Activated CD4-positive, alpha-beta T cell treated with anti-CD3 and anti-CD28 coated beads, Interleukin-2, amount 50 U/mL, for 48 hours (primary cell): Measurements from ENCODE around the gene AP3S1.
"Not testable (repeated sequence)": the region's sequence is repeated elsewhere in the genome, so short reads cannot be mapped to it uniquely, and the experiment has no call there.

Experiments used
- DNase-seq, 2 experiments: peaks; one replicate each; pipeline ENCODE4 v3.0.0-alpha.2; 2020

AP3S1 gene

DNA sequence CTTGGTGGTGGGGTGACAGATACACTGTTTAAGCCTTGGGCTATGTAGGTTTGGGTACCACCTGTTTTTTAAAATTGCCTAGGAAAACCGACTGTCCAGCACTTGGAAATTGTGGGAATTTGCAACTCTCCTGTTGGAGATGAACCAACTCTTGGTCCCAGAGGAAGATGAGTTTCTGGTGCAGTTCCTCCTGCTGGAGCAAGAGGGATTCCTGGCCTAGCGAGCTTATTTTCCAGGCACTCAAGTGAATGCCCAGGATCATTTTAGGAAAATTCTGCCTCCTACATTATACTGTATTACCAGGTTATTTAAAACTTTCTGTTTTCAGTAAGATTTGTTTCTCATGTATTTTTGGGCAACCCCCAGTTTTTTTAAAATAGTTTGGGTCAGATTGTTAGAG, 33.7 kb downstream of the AP3S1 start:
- DNase-seq, result no peak

DNA sequence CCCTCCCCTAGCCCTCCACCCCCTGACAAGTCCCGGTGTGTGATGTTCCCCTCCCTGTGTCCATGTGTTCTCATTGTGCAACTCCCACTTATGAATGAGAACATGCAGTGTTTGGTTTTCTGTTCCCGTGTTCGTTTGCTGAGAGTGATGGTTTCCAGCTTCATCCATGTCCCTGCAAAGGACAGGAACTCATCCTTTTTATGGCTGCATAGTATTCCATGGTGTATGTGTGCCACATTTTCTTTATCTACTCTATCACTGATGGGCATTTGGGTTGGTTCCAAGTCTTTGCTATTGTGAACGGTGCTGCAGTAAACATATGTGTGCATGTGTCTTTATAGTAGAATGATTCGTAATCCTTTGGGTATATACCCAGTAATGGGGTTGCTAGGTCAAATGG, 35.6 kb downstream of the AP3S1 start:
- DNase-seq, result not testable (repeated sequence)

GRCh38 chr5:115882434-115882833, 40.7 kb downstream of the AP3S1 start:
- DNase-seq, result not testable (repeated sequence)

- DNase-seq, result no peak
Observed at GRCh38 chr5:115884704-115885103, 43.0 kb downstream of the AP3S1 start.

GRCh38 chr5:115885208-115885607, 43.5 kb downstream of the AP3S1 start:
- not testable (repeated sequence) for DNase-seq

- DNase-seq, result no peak
Observed at GRCh38 chr5:115888027-115888426, 46.3 kb downstream of the AP3S1 start.

DNA sequence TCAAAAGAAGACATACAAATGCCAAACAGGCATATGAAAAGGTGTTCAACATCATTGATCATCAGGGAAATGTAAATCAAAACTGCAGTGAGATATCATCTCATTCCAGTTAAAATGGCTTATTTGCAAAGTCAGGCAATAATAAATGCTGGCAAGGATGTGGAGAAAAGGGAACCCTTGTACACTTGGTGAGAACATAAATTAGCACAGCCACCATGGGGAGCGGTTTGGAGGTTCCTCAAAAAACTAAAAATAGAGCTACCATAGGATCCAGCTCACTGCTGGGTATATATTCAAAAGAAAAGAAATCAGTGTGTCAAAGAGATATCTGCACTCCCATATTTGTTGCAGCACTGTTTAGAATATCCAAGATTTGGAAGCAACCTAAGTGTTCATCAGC, 50.3 kb downstream of the AP3S1 start:
- DNase-seq, result no peak

DNA sequence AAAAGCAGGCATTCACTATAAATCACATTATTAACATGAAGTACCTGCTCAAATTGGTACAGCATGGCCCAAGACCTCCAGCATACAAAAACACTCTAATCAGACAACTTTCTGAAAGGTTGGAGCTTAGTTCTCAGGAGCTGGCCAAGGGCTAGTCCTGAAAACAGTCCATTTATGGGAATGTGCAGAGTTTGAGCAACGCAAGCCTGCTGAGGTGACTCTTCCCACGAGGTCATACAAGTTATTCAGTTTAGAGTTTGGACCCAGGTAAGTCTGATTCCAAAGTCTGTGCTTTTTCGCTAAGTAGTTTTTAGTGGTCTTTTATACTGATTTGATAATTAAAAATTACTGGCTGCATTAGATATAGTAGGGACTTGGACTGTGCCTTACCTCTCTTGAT, 52.6 kb downstream of the AP3S1 start:
- DNase-seq, result no peak

DNA sequence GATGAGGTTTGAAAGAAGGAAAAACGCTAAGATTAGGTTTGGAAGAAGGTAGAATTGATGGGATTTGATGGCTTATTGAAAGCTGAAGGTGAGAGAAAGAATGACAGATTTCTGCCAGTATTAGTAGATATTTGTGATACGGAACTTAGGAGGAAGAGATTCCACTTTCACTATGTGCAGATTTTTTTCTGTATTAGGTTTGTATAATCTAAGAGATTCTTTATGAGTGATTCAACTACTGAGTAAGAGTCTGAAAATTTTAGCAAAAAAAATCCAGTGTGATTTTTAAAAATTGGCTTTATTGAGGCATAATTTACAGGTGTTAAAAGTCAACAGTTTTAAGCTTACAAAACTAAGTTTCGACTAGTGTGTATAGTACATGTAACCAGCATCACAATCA, 54.1 kb downstream of the AP3S1 start:
- no peak for DNase-seq

GRCh38 chr5:115898656-115899055, 56.9 kb downstream of the AP3S1 start:
- DNase-seq, result no peak

- no peak for DNase-seq
Observed at GRCh38 chr5:115907177-115907576, 65.4 kb downstream of the AP3S1 start.

GRCh38 chr5:115913623-115914400, 72.1 kb downstream of the AP3S1 start:
- not testable (repeated sequence) for DNase-seq

DNA sequence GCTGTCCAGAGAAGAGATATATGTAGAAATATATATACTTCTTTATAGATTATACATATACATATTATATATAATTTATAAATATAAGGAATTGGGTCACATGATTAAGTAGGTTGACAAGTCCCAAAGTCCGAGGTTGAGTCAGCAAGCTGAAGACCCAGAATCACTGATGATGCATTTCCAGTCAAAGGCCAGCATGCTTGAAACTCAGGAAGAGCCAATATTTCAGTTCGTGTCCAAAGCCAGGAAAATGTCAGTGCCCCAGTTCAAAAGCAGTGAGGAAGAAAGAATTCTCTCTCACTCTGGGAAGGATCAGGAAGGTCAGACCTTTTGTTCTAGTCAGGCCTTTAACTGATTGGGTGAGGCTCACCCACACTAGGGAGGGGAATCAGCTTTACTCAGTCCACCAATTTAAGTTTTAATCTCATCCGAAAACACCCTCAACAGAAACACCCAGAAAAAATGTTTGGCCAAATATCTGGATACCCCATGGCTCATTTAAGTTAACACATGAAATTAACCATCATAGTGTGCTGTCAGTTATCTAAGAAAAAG, 78.5 kb downstream of the AP3S1 start:
- no peak for DNase-seq

GRCh38 chr5:115928578-115929407, 87.1 kb downstream of the AP3S1 start:
- not testable (repeated sequence) for DNase-seq

DNA sequence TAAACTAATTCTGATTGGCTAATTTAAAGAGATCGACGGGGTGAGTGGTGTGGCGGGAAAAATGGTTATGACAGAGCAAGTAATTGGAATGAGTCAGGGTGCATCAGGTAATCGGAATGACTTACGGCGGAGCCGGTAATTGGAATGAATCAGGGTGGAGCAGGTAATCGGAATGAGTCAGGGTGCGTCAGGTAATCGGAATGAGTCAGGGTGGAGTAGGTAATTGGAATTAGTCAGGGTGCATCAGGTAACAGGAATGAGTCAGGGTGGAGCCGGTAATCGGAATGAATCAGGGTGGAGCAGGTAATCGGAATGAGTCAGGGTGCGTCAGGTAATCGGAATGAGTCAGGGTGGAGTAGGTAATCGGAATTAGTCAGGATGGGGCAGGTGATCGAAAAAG, 88.4 kb downstream of the AP3S1 start:
- DNase-seq, result not testable (repeated sequence)

DNA sequence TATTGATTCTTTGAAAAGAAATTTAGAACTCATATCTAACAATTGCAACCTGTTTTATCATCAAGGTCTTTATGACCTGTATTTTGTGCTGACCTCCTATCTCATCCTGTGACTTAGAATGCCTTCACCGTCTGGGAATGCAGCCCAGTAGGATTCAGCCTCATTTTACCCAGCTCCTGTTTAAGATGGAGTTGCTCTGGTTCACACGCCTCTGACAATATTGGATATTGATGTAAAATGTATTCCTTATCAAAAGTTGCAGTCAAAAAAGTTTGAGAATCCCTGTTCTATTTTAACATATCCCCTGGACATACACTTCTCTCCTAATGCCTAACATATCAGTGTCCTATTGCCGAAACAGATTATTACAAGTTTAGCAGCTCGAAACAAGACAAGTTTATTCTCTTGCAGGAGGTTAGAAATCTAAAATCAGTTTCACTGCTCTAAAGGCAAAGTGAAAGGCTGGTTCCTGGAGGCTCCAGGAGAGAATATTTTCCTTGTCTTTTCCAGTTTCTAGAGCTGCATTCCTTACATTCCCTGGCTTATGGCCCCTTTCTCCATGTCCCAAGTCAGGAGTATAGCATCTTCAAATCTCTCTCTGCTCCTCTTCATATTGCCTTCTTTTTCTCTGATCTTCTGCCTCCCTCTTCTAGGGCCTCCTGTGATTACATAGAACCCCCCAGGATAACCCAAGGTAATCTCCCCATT, 89.0 kb downstream of the AP3S1 start:
- DNase-seq, result no peak

DNA sequence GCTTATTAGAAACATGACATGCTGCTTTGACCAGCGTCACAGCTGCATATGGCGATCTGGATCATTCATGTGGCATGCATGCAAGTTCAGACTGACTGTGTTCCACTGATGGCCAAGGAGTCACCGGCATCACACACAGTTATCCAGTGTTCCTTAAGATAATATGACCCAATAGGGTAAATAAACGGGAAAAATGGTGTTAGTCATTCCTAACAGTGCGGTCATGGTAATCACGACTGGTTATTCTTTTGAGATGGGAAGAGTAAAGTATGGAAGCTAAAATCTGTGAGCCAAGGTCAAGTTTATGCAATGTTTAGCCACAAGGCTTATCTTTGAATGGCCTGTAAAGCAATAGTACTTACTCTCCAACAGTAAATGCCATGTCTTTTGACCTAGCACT, 91.3 kb downstream of the AP3S1 start:
- DNase-seq, result no peak

DNA sequence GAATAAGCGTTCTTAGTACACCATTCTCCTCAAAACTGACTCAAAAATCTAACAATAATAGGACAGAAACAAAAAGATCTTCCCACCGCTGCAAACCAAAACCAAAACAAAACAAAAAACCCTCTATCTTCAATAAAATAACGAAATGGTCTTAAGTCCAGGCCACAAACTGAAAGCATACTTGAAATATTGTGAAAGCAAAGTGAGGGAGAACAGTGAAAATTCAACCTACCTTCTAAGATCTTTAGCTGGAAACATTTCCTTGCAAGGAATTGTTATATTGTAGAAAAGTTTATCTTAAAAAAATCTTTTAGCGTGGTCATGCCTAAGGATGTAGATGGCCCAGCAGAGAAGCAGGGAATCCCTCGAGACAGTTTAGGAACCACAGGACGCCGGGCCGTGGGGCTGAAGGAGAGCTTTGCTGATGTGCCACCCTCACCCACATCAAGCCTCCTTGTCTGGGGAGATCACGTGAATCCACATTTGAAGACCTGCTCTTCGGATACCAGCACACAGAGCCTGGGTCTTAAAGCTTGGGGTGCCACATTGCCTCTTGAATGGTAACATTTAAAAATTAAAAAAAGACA, 92.7 kb downstream of the AP3S1 start:
- DNase-seq, result no peak

DNA sequence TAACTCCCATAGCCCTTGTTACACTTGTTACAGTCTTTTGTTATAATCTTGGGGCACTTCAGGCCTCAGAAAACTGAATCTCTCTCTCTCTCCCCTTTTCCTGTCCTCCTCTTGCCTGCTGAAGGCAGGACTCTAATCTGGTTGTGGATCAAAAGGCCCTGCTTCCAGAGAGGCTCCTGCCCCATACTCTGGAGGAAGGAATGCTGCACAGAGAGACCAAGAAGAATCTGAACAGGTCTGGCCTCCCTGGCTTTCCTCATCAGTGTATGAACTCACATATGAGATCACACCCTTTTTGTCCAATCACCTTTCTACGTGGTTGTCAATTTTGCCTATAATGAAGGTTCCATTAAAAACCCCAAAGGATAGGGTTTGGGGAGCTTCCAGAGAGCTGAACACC, 94.3 kb downstream of the AP3S1 start:
- no peak for DNase-seq

GRCh38 chr5:115939059-115939458, 97.3 kb downstream of the AP3S1 start:
- DNase-seq, result no peak

GRCh38 chr5:115940080-115940810, 98.5 kb downstream of the AP3S1 start:
- no peak for DNase-seq

- no peak for DNase-seq
Observed at GRCh38 chr5:115941051-115941675, 99.4 kb downstream of the AP3S1 start.
